DOHH2 (cell line): ENCODE results near the gene HIC2.
"Not testable (repeated sequence)": the region's sequence is repeated elsewhere in the genome, so short reads cannot be mapped to it uniquely, and the experiment has no call there.

Experiments
- H3F3A ChIP-seq: fragments of 200-600 bp; sonication (generic), shearing (Covaris generic); 2 replicates; pipeline ENCODE4 v1.6.0; 2016; ENCODE audit warnings: antibody characterized with exemption, mild to moderate bottlenecking; ENCODE audit not compliant: control insufficient read depth, insufficient read depth
- H3K27ac ChIP-seq: fragments of 200-600 bp; sonication (generic); 2 replicates; pipeline ENCODE4 v1.5.1; 2014; ENCODE audit warnings: low read depth, mild to moderate bottlenecking, low read length, moderate library complexity
- H3K27me3 ChIP-seq: fragments of 200-600 bp; sonication (generic); 2 replicates; pipeline ENCODE4 v1.6.1; 2014; ENCODE audit warnings: mild to moderate bottlenecking, low read length, mixed read lengths; ENCODE audit not compliant: control insufficient read depth
- H3K36me3 ChIP-seq: fragments of 200-600 bp; sonication (generic); 2 replicates; pipeline ENCODE4 v1.6.1; 2014; ENCODE audit warnings: mild to moderate bottlenecking, low read length, moderate library complexity, mixed read lengths; ENCODE audit not compliant: control insufficient read depth
- H3K4me1 ChIP-seq: fragments of 200-600 bp; sonication (generic); 2 replicates; pipeline ENCODE4 v1.6.1; 2014; ENCODE audit warnings: mild to moderate bottlenecking, low read length, mixed read lengths; ENCODE audit not compliant: control insufficient read depth
- H3K4me2 ChIP-seq: fragments of 200-600 bp; sonication (generic); 2 replicates; pipeline ENCODE4 v1.6.0; 2014; ENCODE audit warnings: mild to moderate bottlenecking, low read length, moderate library complexity
- H3K4me3 ChIP-seq: fragments of 200-600 bp; sonication (generic); 2 replicates; pipeline ENCODE4 v1.5.1; 2014; ENCODE audit warnings: mild to moderate bottlenecking, low read length, mixed read lengths
- H3K79me2 ChIP-seq: fragments of 200-600 bp; sonication (generic); 2 replicates; pipeline ENCODE4 v1.6.1; 2014; ENCODE audit warnings: mild to moderate bottlenecking, low read length, mixed read lengths; ENCODE audit not compliant: control insufficient read depth
- H3K9me2 ChIP-seq: fragments of 200-600 bp; sonication (generic); replicated peaks from 2 replicates; pipeline ENCODE4 v1.6.1; 2014; ENCODE audit warnings: mild to moderate bottlenecking, low read length, mixed read lengths; ENCODE audit not compliant: control insufficient read depth
- H3K9me3 ChIP-seq: fragments of 200-600 bp; sonication (generic); 2 replicates; pipeline ENCODE4 v1.6.1; 2014; ENCODE audit warnings: antibody characterized with exemption, low read length, mixed read lengths; ENCODE audit not compliant: control insufficient read depth, insufficient read depth
- H4K20me1 ChIP-seq: fragments of 200-600 bp; sonication (generic); 2 replicates; pipeline ENCODE4 v1.6.0; 2014; ENCODE audit warnings: low read depth, mild to moderate bottlenecking, antibody characterized with exemption, low read length, moderate library complexity; ENCODE audit not compliant: control insufficient read depth, insufficient read depth
- EZH2phosphoT487 ChIP-seq: fragments of 200-600 bp; sonication (generic); IDR thresholded peaks from 2 replicates; pipeline ENCODE4 v1.6.1; 2017; ENCODE audit warnings: borderline replicate concordance, mild to moderate bottlenecking, antibody characterized with exemption, low read length, moderate library complexity, mixed read lengths
- TF ChIP-seq, protein P1 (sequence below): fragments of 200-600 bp; sonication (generic); IDR thresholded peaks from one replicate; pipeline ENCODE4 v1.5.1; 2014; ENCODE audit warnings: antibody characterized with exemption, mild to moderate bottlenecking, low read depth, low read length; ENCODE audit not compliant: poor library complexity, severe bottlenecking

HIC2 gene

GRCh38 chr22:21451545-21452520, 34.7 kb downstream of the HIC2 start:
- Histone ChIP-seq H3K4me3 (no peak overlapping the region), H3K9me2 (no peaks in the 10 kb centered on the region), H3K4me1 (no peaks in the 10 kb centered on the region), H3K9me3 (no peaks in the 10 kb centered on the region), H3F3A (no peaks in the 10 kb centered on the region), H3K4me2 (no peak overlapping the region), H3K27ac (no peak overlapping the region), H3K27me3 (no peaks in the 10 kb centered on the region), H3K79me2 (no peaks in the 10 kb centered on the region), H3K36me3 (no peaks in the 10 kb centered on the region), H4K20me1 (no peaks in the 10 kb centered on the region)
- TF ChIP-seq, protein P1, sequence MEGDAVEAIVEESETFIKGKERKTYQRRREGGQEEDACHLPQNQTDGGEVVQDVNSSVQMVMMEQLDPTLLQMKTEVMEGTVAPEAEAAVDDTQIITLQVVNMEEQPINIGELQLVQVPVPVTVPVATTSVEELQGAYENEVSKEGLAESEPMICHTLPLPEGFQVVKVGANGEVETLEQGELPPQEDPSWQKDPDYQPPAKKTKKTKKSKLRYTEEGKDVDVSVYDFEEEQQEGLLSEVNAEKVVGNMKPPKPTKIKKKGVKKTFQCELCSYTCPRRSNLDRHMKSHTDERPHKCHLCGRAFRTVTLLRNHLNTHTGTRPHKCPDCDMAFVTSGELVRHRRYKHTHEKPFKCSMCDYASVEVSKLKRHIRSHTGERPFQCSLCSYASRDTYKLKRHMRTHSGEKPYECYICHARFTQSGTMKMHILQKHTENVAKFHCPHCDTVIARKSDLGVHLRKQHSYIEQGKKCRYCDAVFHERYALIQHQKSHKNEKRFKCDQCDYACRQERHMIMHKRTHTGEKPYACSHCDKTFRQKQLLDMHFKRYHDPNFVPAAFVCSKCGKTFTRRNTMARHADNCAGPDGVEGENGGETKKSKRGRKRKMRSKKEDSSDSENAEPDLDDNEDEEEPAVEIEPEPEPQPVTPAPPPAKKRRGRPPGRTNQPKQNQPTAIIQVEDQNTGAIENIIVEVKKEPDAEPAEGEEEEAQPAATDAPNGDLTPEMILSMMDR: no peak
- TF ChIP-seq EZH2phosphoT487: no peak

- not testable (repeated sequence) for H3K4me2 ChIP-seq, H3K4me1 ChIP-seq, H3K9me3 ChIP-seq, H3K27me3 ChIP-seq, H3K4me3 ChIP-seq, H3F3A ChIP-seq, H4K20me1 ChIP-seq, H3K36me3 ChIP-seq, H3K79me2 ChIP-seq, H3K9me2 ChIP-seq, H3K27ac ChIP-seq
Measured at GRCh38 chr22:21452666-21453065, 35.5 kb downstream of the HIC2 start.

GRCh38 chr22:21454998-21455333, 37.8 kb downstream of the HIC2 start:
- H3K36me3 ChIP-seq, H4K20me1 ChIP-seq, H3F3A ChIP-seq, H3K9me2 ChIP-seq, H3K27ac ChIP-seq, H3K4me1 ChIP-seq, H3K4me3 ChIP-seq, H3K79me2 ChIP-seq, H3K4me2 ChIP-seq, H3K9me3 ChIP-seq, H3K27me3 ChIP-seq: not testable (repeated sequence)

GRCh38 chr22:21455334-21456089, 38.3 kb downstream of the HIC2 start:
- no peaks in the 10 kb centered on the region for H3F3A ChIP-seq
- no peak for TF ChIP-seq EZH2phosphoT487
- TF ChIP-seq, protein P1: no peak
- H3K27ac ChIP-seq: no peak overlapping the region
- no peaks in the 10 kb centered on the region for H3K4me1 ChIP-seq
- no peak overlapping the region for H3K4me3 ChIP-seq
- no peaks in the 10 kb centered on the region for H3K9me2 ChIP-seq
- no peaks in the 10 kb centered on the region for H3K36me3 ChIP-seq
- no peaks in the 10 kb centered on the region for H3K27me3 ChIP-seq
- no peak overlapping the region for H3K4me2 ChIP-seq
- H3K9me3 ChIP-seq: no peaks in the 10 kb centered on the region
- H4K20me1 ChIP-seq: no peaks in the 10 kb centered on the region
- H3K79me2 ChIP-seq: no peaks in the 10 kb centered on the region
